Fibroblast of pulmonary artery (primary cell): Measurements from ENCODE around the gene RAB14.

Experiments used
- DNase-seq: peaks from one replicate; pipeline ENCODE4 v3.0.0-alpha.2; 2010; ENCODE audit warnings: low read depth
- H3K4me3 ChIP-seq: replicated peaks from 2 replicates; pipeline ENCODE4 v1.5.1; 2011; ENCODE audit warnings: low read depth, mild to moderate bottlenecking, control low read depth, low read length, moderate library complexity
- CTCF ChIP-seq: IDR thresholded peaks from 2 replicates; pipeline ENCODE4 v1.5.1; 2011; ENCODE audit warnings: mild to moderate bottlenecking, control low read depth, low read length, inconsistent platforms; ENCODE audit errors: missing control alignments

RAB14 gene

GRCh38 chr9:121219530-121219929 lies 17.9 kb upstream of the RAB14 start:
- no peak for TF ChIP-seq CTCF

GRCh38 chr9:121218357-121219027 lies 16.8 kb upstream of the RAB14 start:
- no peak for DNase-seq
- H3K4me3 ChIP-seq: no peak overlapping the region
- TF ChIP-seq CTCF: no peak

More at GRCh38 chr9:121219530-121219929, 17.9 kb upstream of the RAB14 start:
- no peak for DNase-seq
- H3K4me3 ChIP-seq: no peak overlapping the region

GRCh38 chr9:121217609-121218292 lies 16.1 kb upstream of the RAB14 start:
- no peak overlapping the region for H3K4me3 ChIP-seq
- TF ChIP-seq CTCF: no peak
- no peak for DNase-seq

GRCh38 chr9:121216271-121216805 lies 14.7 kb upstream of the RAB14 start:
- TF ChIP-seq CTCF: no peak
- H3K4me3 ChIP-seq: no peak overlapping the region
- DNase-seq: no peak

GRCh38 chr9:121214005-121214404 lies 12.3 kb upstream of the RAB14 start:
- no peak for DNase-seq
- H3K4me3 ChIP-seq: no peak overlapping the region
- no peak for TF ChIP-seq CTCF

- TF ChIP-seq CTCF: peak; percentile 97
- H3K4me3 ChIP-seq: no peak overlapping the region
- peak; percentile 91 for DNase-seq
These were observed 11.6 kb upstream of the RAB14 start for GRCh38 chr9:121213136-121213806.
